Measurements from ENCODE around the gene PPP1R1B. TPM values are rescaled to one million over a fixed set of nuclear protein-coding genes. Genes with fewer than 3 reads are reported as not detected.

Gene PPP1R1B
- total RNA-seq, 1 experiment from 2014 or later: not detected

- Histone ChIP-seq H3K79me2 (ENCODE audit: low read length) (no peaks in the 10 kb centered on the region), H3K4me3 (ENCODE audit: low read length) (peak overlapping the region; percentile 49; the same call in 1 of the 2 replicates), H3K9me2 (replicated peaks; ENCODE audit: insufficient read depth, low read length) (no peaks in the 10 kb centered on the region), H3K9me3 (ENCODE audit: low read length) (no peaks in the 10 kb centered on the region), H3K27me3 (ENCODE audit: low read length) (no peaks in the 10 kb centered on the region), H3K27ac (ENCODE audit: low read length) (peak overlapping the region; percentile 67), H3K4me2 (ENCODE audit: low read depth, low read length, poor library complexity, severe bottlenecking) (peak overlapping the region; percentile 61), H3K9ac (ENCODE audit: low read length) (peak overlapping the region; percentile 44), H3K36me3 (ENCODE audit: insufficient read depth, low read length) (no peaks in the 10 kb centered on the region), H4K20me1 (ENCODE audit: insufficient read depth, low read depth, low read length) (no peaks in the 10 kb centered on the region), H2AFZ (ENCODE audit: low read length) (no peak overlapping the region), H3K4me1 (ENCODE audit: low read length) (peaks cover 56% of the 10 kb centered on the region)
- no peak for DNase-seq
Observed at GRCh38 chr17:39674179-39674578, 47.4 kb downstream of the PPP1R1B start.

- H3K4me3 ChIP-seq (ENCODE audit: low read length): peak overlapping the region; percentile 49; the same call in 1 of the 2 replicates
- H2AFZ ChIP-seq (ENCODE audit: low read length): no peak overlapping the region
- no peaks in the 10 kb centered on the region for H3K36me3 ChIP-seq (ENCODE audit: insufficient read depth, low read length)
- peak overlapping the region; percentile 67 for H3K27ac ChIP-seq (ENCODE audit: low read length)
- H3K27me3 ChIP-seq (ENCODE audit: low read length): no peaks in the 10 kb centered on the region
- H3K9ac ChIP-seq (ENCODE audit: low read length): peak overlapping the region; percentile 44
- peaks cover 63% of the 10 kb centered on the region for H3K4me1 ChIP-seq (ENCODE audit: low read length)
- no peaks in the 10 kb centered on the region for H3K9me2 ChIP-seq (replicated peaks; ENCODE audit: insufficient read depth, low read length)
- no peaks in the 10 kb centered on the region for H3K79me2 ChIP-seq (ENCODE audit: low read length)
- H3K9me3 ChIP-seq (ENCODE audit: low read length): no peaks in the 10 kb centered on the region
- H4K20me1 ChIP-seq (ENCODE audit: insufficient read depth, low read depth, low read length): no peaks in the 10 kb centered on the region
- peak; percentile 86 for DNase-seq
- H3K4me2 ChIP-seq (ENCODE audit: low read depth, low read length, poor library complexity, severe bottlenecking): peak overlapping the region; percentile 61
Observed at GRCh38 chr17:39674702-39675389, 48.1 kb downstream of the PPP1R1B start.

GRCh38 chr17:39675390-39676082, 48.8 kb downstream of the PPP1R1B start:
- Histone ChIP-seq H3K36me3 (ENCODE audit: insufficient read depth, low read length) (no peaks in the 10 kb centered on the region), H4K20me1 (ENCODE audit: insufficient read depth, low read depth, low read length) (no peaks in the 10 kb centered on the region), H3K27ac (ENCODE audit: low read length) (peak overlapping the region; percentile 67), H3K9ac (ENCODE audit: low read length) (peak overlapping the region; percentile 45), H3K9me3 (ENCODE audit: low read length) (no peaks in the 10 kb centered on the region), H2AFZ (ENCODE audit: low read length) (no peak overlapping the region), H3K4me3 (ENCODE audit: low read length) (no peak overlapping the region), H3K79me2 (ENCODE audit: low read length) (no peaks in the 10 kb centered on the region), H3K4me1 (ENCODE audit: low read length) (peaks cover 70% of the 10 kb centered on the region), H3K4me2 (ENCODE audit: low read depth, low read length, poor library complexity, severe bottlenecking) (peak overlapping the region; percentile 61), H3K27me3 (ENCODE audit: low read length) (no peaks in the 10 kb centered on the region), H3K9me2 (replicated peaks; ENCODE audit: insufficient read depth, low read length) (no peaks in the 10 kb centered on the region)
- no peak for DNase-seq

- H3K4me1 ChIP-seq (ENCODE audit: low read length): peaks cover 73% of the 10 kb centered on the region
- no peaks in the 10 kb centered on the region for H3K79me2 ChIP-seq (ENCODE audit: low read length)
- H3K4me3 ChIP-seq (ENCODE audit: low read length): no peak overlapping the region
- H3K9me2 ChIP-seq (replicated peaks; ENCODE audit: insufficient read depth, low read length): no peaks in the 10 kb centered on the region
- H2AFZ ChIP-seq (ENCODE audit: low read length): no peak overlapping the region
- no peaks in the 10 kb centered on the region for H3K27me3 ChIP-seq (ENCODE audit: low read length)
- no peak overlapping the region for H3K4me2 ChIP-seq (ENCODE audit: low read depth, low read length, poor library complexity, severe bottlenecking)
- DNase-seq: peak; percentile 60
- peak overlapping the region; percentile 67 for H3K27ac ChIP-seq (ENCODE audit: low read length)
- H3K9ac ChIP-seq (ENCODE audit: low read length): peak overlapping the region; percentile 45
- no peaks in the 10 kb centered on the region for H3K9me3 ChIP-seq (ENCODE audit: low read length)
- H4K20me1 ChIP-seq (ENCODE audit: insufficient read depth, low read depth, low read length): no peaks in the 10 kb centered on the region
- no peaks in the 10 kb centered on the region for H3K36me3 ChIP-seq (ENCODE audit: insufficient read depth, low read length)
Observed at GRCh38 chr17:39676198-39676819, 49.6 kb downstream of the PPP1R1B start.

- no peak for DNase-seq
- no peak overlapping the region for H3K4me3 ChIP-seq (ENCODE audit: low read length)
- no peak overlapping the region; the same call in 1 of the 2 replicates for H3K27ac ChIP-seq (ENCODE audit: low read length)
- peak overlapping the region; percentile 50 for H3K4me2 ChIP-seq (ENCODE audit: low read depth, low read length, poor library complexity, severe bottlenecking)
- H3K4me1 ChIP-seq (ENCODE audit: low read length): peaks cover 69% of the 10 kb centered on the region
- H4K20me1 ChIP-seq (ENCODE audit: insufficient read depth, low read depth, low read length): no peaks in the 10 kb centered on the region
- peak overlapping the region; percentile 37; the same call in 1 of the 2 replicates for H3K9ac ChIP-seq (ENCODE audit: low read length)
- H3K36me3 ChIP-seq (ENCODE audit: insufficient read depth, low read length): no peaks in the 10 kb centered on the region
- no peak overlapping the region for H2AFZ ChIP-seq (ENCODE audit: low read length)
- no peaks in the 10 kb centered on the region for H3K27me3 ChIP-seq (ENCODE audit: low read length)
- H3K9me2 ChIP-seq (replicated peaks; ENCODE audit: insufficient read depth, low read length): no peaks in the 10 kb centered on the region
- H3K9me3 ChIP-seq (ENCODE audit: low read length): no peaks in the 10 kb centered on the region
- no peaks in the 10 kb centered on the region for H3K79me2 ChIP-seq (ENCODE audit: low read length)
Observed at GRCh38 chr17:39677072-39677471, 50.3 kb downstream of the PPP1R1B start.

GRCh38 chr17:39677542-39678339, 51.0 kb downstream of the PPP1R1B start:
- Histone ChIP-seq H3K9ac (ENCODE audit: low read length) (peak overlapping the region; percentile 37), H3K79me2 (ENCODE audit: low read length) (no peaks in the 10 kb centered on the region), H3K4me2 (ENCODE audit: low read depth, low read length, poor library complexity, severe bottlenecking) (peak overlapping the region; percentile 50), H3K27ac (ENCODE audit: low read length) (no peak overlapping the region; the same call in 1 of the 2 replicates), H3K9me3 (ENCODE audit: low read length) (no peaks in the 10 kb centered on the region), H3K4me1 (ENCODE audit: low read length) (peaks cover 65% of the 10 kb centered on the region), H3K9me2 (replicated peaks; ENCODE audit: insufficient read depth, low read length) (no peaks in the 10 kb centered on the region), H2AFZ (ENCODE audit: low read length) (no peak overlapping the region), H3K27me3 (ENCODE audit: low read length) (no peaks in the 10 kb centered on the region), H3K4me3 (ENCODE audit: low read length) (no peak overlapping the region), H4K20me1 (ENCODE audit: insufficient read depth, low read depth, low read length) (no peaks in the 10 kb centered on the region), H3K36me3 (ENCODE audit: insufficient read depth, low read length) (no peaks in the 10 kb centered on the region)
- no peak for DNase-seq

GRCh38 chr17:39678340-39679116, 51.8 kb downstream of the PPP1R1B start:
- Histone ChIP-seq H4K20me1 (ENCODE audit: insufficient read depth, low read depth, low read length) (no peaks in the 10 kb centered on the region), H3K27me3 (ENCODE audit: low read length) (no peaks in the 10 kb centered on the region), H3K9me3 (ENCODE audit: low read length) (no peaks in the 10 kb centered on the region), H3K9me2 (replicated peaks; ENCODE audit: insufficient read depth, low read length) (no peaks in the 10 kb centered on the region), H3K79me2 (ENCODE audit: low read length) (no peaks in the 10 kb centered on the region), H2AFZ (ENCODE audit: low read length) (no peak overlapping the region), H3K36me3 (ENCODE audit: insufficient read depth, low read length) (no peaks in the 10 kb centered on the region), H3K9ac (ENCODE audit: low read length) (no peak overlapping the region; the same call in 1 of the 2 replicates), H3K4me1 (ENCODE audit: low read length) (peaks cover 63% of the 10 kb centered on the region), H3K4me3 (ENCODE audit: low read length) (no peak overlapping the region), H3K27ac (ENCODE audit: low read length) (no peak overlapping the region), H3K4me2 (ENCODE audit: low read depth, low read length, poor library complexity, severe bottlenecking) (no peak overlapping the region)
- DNase-seq: no peak
